ENCODE data around the gene GAB2. TPM values are rescaled to one million over a fixed set of nuclear protein-coding genes. Genes with fewer than 3 reads are reported as not detected.
"Not testable (repeated sequence)": the region's sequence is repeated elsewhere in the genome, so short reads cannot be mapped to it uniquely, and the experiment has no call there.

GAB2 gene
- total RNA-seq, 3 donors from 2014 or later: 21.5 to 36.1 (median 26.6) TPM

DNA sequence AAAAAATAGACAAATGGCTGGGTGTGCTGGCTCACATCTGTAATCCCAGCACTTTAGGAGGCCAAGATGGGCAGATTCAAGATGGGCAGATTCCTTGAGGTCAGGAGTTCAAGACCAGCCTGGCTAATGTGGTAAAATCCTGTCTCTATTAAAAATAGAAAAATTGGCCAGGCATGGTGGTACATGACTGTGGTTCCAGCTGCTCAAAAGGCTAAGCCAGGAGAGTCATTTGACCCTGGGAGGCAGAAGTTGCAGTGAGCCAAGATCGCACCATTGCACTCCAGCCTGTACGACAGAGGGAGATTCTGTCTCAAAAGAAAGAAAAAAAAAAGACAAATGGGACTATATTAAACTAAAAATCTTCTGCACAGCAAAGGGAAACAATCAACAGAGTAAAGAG, 173.5 kb downstream of the GAB2 start:
- intact Hi-C loops (cut with DNase I, micrococcal nuclease): no loop called here
- ATAC-seq (no peak), DNase-seq (no peak)
- TF ChIP-seq, protein P1, sequence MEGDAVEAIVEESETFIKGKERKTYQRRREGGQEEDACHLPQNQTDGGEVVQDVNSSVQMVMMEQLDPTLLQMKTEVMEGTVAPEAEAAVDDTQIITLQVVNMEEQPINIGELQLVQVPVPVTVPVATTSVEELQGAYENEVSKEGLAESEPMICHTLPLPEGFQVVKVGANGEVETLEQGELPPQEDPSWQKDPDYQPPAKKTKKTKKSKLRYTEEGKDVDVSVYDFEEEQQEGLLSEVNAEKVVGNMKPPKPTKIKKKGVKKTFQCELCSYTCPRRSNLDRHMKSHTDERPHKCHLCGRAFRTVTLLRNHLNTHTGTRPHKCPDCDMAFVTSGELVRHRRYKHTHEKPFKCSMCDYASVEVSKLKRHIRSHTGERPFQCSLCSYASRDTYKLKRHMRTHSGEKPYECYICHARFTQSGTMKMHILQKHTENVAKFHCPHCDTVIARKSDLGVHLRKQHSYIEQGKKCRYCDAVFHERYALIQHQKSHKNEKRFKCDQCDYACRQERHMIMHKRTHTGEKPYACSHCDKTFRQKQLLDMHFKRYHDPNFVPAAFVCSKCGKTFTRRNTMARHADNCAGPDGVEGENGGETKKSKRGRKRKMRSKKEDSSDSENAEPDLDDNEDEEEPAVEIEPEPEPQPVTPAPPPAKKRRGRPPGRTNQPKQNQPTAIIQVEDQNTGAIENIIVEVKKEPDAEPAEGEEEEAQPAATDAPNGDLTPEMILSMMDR (IDR thresholded peaks at IDR 0.05): no peak
- no peak overlapping the region for H3K4me3 ChIP-seq
- no peaks in the 10 kb centered on the region for H3K9me3 ChIP-seq
- no peaks in the 10 kb centered on the region for H3K4me1 ChIP-seq (ENCODE audit: low read depth)
- H3K36me3 ChIP-seq (ENCODE audit: low read depth): no peaks in the 10 kb centered on the region

DNA sequence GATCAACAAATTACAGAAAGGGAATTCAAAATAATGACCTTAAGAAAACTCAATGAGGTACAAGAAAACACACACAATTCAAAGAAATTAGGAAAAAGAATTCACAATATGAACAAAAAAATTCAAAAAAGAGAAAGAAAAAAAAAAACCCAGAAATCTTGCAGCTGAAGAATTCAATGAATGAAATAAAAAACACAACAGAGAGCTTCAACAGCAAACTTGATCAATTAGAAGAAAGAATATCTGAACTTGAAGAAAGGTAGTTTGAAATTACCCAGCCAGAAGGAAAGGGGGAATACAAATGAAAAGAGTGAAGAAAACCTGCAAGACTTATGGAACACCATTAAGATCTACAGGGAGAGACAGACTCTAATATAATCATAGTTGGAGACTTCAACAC, 176.1 kb downstream of the GAB2 start:
- intact Hi-C loops (cut with DNase I, micrococcal nuclease): no loop called here
- TF ChIP-seq, protein P1 (IDR thresholded peaks at IDR 0.05): no peak
- ATAC-seq: no peak

DNA sequence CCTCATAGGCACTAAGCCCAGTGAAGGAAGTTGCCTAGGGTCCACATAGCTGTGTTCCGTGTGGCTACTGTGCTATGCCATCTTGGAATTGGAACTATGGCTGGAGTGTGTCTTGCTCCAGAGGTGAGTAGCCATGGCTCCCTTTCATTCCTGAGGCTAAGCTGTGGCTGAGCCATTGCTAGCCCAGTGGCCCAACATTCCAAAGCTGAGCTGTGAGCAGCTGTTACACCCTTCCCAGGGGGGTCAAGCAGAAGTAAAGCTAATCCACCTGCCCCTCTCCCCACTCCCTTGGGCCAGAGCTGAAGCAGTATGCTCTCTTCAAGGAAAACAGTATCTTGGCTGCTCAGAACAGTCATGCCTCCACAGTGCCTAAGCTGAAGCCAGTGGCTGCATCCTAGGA, 177.8 kb downstream of the GAB2 start:
- Histone ChIP-seq H3K9me3 (no peaks in the 10 kb centered on the region), H3K4me3 (no peak overlapping the region), H3K36me3 (ENCODE audit: low read depth) (no peaks in the 10 kb centered on the region), H3K4me1 (ENCODE audit: low read depth) (no peaks in the 10 kb centered on the region)
- intact Hi-C loops (cut with DNase I, micrococcal nuclease): no loop called here
- DNase-seq (no peak), ATAC-seq (no peak)
- TF ChIP-seq, protein P1 (IDR thresholded peaks at IDR 0.05): no peak

More for the DNA sequence above, 176.1 kb downstream of the GAB2 start:
- no peak for DNase-seq
- H3K9me3 ChIP-seq: no peaks in the 10 kb centered on the region
- no peaks in the 10 kb centered on the region for H3K36me3 ChIP-seq (ENCODE audit: low read depth)
- no peaks in the 10 kb centered on the region for H3K4me1 ChIP-seq (ENCODE audit: low read depth)
- H3K4me3 ChIP-seq: no peak overlapping the region

DNA sequence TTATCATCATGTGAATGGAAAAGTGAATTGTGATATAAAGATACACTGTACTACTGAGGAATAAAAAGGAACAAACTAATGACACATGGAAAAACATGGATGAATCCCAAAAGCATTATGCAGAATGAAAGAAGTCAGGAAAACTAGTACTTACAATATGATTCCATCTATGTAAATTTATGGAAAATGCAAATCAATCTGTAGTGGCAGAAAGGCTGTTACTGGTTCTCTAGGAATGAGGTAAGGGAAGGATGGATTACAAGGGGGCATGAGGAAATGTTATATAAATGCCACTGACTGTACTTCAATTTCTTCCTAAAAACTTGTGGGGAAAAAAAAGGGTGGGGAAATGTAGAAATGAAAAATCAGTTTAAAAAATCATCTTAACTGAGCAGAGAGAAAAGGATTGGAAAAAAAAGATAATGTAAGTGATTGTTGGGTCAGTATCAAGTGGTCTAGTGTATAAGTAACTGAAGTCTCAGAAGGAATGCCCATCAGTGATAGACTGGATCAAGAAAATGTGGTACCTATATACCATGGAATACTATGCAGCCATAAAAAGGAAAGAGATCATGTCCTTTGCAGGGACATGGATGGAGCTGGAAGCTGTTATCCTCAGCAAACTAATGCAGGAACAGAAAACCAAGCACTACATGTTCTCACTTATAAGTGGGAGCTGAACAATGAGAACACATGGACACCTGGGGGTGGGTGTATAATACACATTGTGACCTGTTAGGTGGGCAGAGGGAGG, 180.2 kb downstream of the GAB2 start:
- no peaks in the 10 kb centered on the region for H3K36me3 ChIP-seq (ENCODE audit: low read depth)
- TF ChIP-seq, protein P1 (IDR thresholded peaks at IDR 0.05): no peak
- no peak for ATAC-seq

DNA sequence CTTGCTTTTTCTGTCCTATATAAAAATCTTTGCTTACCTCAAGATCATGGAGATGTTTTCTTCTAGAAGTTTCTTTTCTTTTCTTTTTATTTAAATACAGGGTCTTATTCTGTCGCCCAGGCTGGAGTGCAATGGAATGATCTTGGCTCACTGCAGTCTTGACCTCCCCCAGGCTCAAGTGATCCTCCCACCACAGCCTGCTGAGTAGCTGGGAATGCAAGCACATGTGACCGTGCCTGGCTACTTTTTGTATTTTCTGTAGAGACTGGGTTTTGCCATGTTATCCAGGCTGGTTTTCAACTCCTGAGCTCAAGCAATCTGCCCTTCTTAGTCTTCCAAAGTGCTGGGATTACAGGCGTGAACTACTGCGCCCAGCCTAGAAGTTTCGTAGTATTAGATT, 183.6 kb downstream of the GAB2 start:
- intact Hi-C loops (cut with DNase I, micrococcal nuclease): no loop called here
- H3K36me3 ChIP-seq (ENCODE audit: low read depth): no peaks in the 10 kb centered on the region

More for the DNA sequence above, 180.2 kb downstream of the GAB2 start:
- DNase-seq: no peak
- no peaks in the 10 kb centered on the region for H3K9me3 ChIP-seq
- intact Hi-C loops (cut with DNase I, micrococcal nuclease): no loop called here
- no peak overlapping the region for H3K4me3 ChIP-seq
- no peaks in the 10 kb centered on the region for H3K4me1 ChIP-seq (ENCODE audit: low read depth)

DNA sequence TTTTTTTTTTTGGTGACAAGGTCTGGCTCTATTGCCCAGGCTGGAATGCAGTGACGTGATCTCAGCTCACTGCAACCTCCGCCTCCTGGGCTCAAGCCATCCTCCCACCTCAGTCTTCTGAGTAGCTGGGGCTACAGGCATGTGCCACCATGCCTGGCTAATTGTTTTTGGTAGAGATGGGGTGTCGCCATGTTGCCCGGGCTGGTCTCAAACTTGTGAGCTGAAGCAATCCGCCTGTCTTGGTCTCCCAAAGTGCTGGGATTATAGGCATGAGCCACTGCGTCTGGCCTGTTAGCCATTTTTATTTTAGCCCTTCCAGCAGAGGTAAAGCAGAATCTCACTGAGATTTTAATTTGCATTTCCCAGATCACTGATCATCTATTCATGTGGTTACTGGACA, 184.6 kb downstream of the GAB2 start:
- H3K4me3 ChIP-seq; ATAC-seq; DNase-seq; H3K9me3 ChIP-seq; H3K4me1 ChIP-seq (ENCODE audit: low read depth); H3K36me3 ChIP-seq (ENCODE audit: low read depth); intact Hi-C loops (cut with DNase I, micrococcal nuclease): not testable (repeated sequence)

More for the DNA sequence above, 183.6 kb downstream of the GAB2 start:
- Histone ChIP-seq H3K4me3 (no peak overlapping the region), H3K9me3 (no peaks in the 10 kb centered on the region), H3K4me1 (ENCODE audit: low read depth) (no peaks in the 10 kb centered on the region)
- TF ChIP-seq, protein P1 (IDR thresholded peaks at IDR 0.05): no peak
- no peak for DNase-seq
- ATAC-seq: no peak
